RWPE1 (cell line): ENCODE results near the gene RNF144A.

Experiments used
- CTCF ChIA-PET: fragments of 350-600 bp; sonication (Branson Sonifier 250); formaldehyde crosslinking; extraction: SDS; loops from one replicate; lab custom pipeline; 2021; lab: Yijun Ruan, JAX
- POLR2A ChIA-PET: fragments of 400-600 bp; formaldehyde crosslinking; extraction: SDS; loops from one replicate; lab custom pipeline; 2020; ENCODE audit warnings: antibody characterized with exemption; ENCODE audit not compliant: low non-redundant PET; lab: Yijun Ruan, JAX
- DNase-seq: peaks from one replicate; pipeline ENCODE4 v3.0.0; 2012; ENCODE audit warnings: low spot score
- H3K27ac ChIP-seq: fragments of 450-650 bp; 2 replicates; pipeline ENCODE4 v1.5.1; 2017
- CTCF ChIP-seq: fragments of 450-650 bp; conservative IDR thresholded peaks from 2 replicates; pipeline ENCODE4 v1.5.1; 2017; ENCODE audit warnings: low read depth, mild to moderate bottlenecking

The RNF144A gene

GRCh38 chr2:6917071-6917760, at the start of gene RNF144A:
Gene RNF144A (plus strand): TSS chr2:6917412. CDS start chr2:6996927, 79,515 bp downstream.
- DNase-seq = peak; percentile 64
- H3K27ac ChIP-seq = no peak within 1 kb of the TSS
- ChIA-PET POLR2A (no interaction called here), CTCF (interaction anchor here (0.5 to 1.3 kb wide), 9 partner anchors 12 to 718 kb away, joined by 3 to 9 read pairs (median 4); partner anchors contain the start of gene RSAD2)
- peak; percentile 88 for TF ChIP-seq CTCF

GRCh38 chr2:6872394-6872793, 44.8 kb upstream of the RNF144A start:
- H3K27ac ChIP-seq = no peak overlapping the region
- TF ChIP-seq CTCF = no peak
- POLR2A ChIA-PET = no interaction called here
- DNase-seq = no peak
- CTCF ChIA-PET = no interaction called here

- CTCF ChIA-PET = no interaction called here
- no peak for TF ChIP-seq CTCF
- no peak overlapping the region for H3K27ac ChIP-seq
- POLR2A ChIA-PET = no interaction called here
- no peak for DNase-seq
These were observed 43.2 kb upstream of the RNF144A start for GRCh38 chr2:6874032-6874431.

- no peak overlapping the region for H3K27ac ChIP-seq
- ChIA-PET POLR2A (no interaction called here), CTCF (no interaction called here)
- no peak for TF ChIP-seq CTCF
- no peak for DNase-seq
These were observed 40.9 kb upstream of the RNF144A start for GRCh38 chr2:6876309-6876708.

- no peak for TF ChIP-seq CTCF
- CTCF ChIA-PET = interaction anchor here (0.5 to 1.4 kb wide), 4 partner anchors 11 to 1161 kb away, joined by 3 to 5 read pairs (median 4); no protein-coding TSS in a partner anchor
- POLR2A ChIA-PET = interaction anchor here (0.9 kb wide), 1 partner anchor 12 kb away, joined by 3 read pairs; no protein-coding TSS in a partner anchor
- peak; percentile 64 for DNase-seq
- H3K27ac ChIP-seq = no peak within 1 kb of the TSS
These were observed 39.6 kb upstream of the RNF144A start, which contains the start of gene RSAD2 for GRCh38 chr2:6877402-6878304. Gene RSAD2 (plus strand): TSS chr2:6877777. CDS start chr2:6877801, 24 bp downstream.

- ChIA-PET CTCF (interaction anchor here (0.5 to 1.4 kb wide), 2 partner anchors 12 to 1162 kb away, joined by 4 to 5 read pairs; no protein-coding TSS in a partner anchor), POLR2A (no interaction called here)
- H3K27ac ChIP-seq = no peak overlapping the region
- DNase-seq = no peak
- TF ChIP-seq CTCF = no peak
These were observed 38.7 kb upstream of the RNF144A start for GRCh38 chr2:6878549-6878948.
